Breast epithelium (tissue), 4 donors: ENCODE results near the gene ANGPTL5. TPM values are rescaled to one million over a fixed set of nuclear protein-coding genes. Genes with fewer than 3 reads are reported as not detected.
A peak's percentile ranks its signal among the peaks of the same experiment; 100 is the strongest.

ENCODE experiments used
- DNase-seq, 2 donors: peaks; one replicate each; pipeline ENCODE4 v3.0.0-alpha.2; 2019; ENCODE audit warnings: low spot score in 2 of 2
- H3K27ac ChIP-seq, 2 donors: fragments of 200-600 bp; sonication (generic) in 1 of 2; one replicate each; pipeline ENCODE4 v1.5.1; 2016 to 2019; ENCODE audit warnings: mild to moderate bottlenecking in 1 of 2
- H3K27me3 ChIP-seq, 2 donors: fragments of 200-600 bp; sonication (generic) in 1 of 2; one replicate each; pipeline versions ENCODE4 v1.5.1 to v1.6.0; 2017 to 2019; ENCODE audit warnings: control low read depth in 1 of 2, mild to moderate bottlenecking in 1 of 2
- H3K36me3 ChIP-seq: fragments of 200-600 bp; one replicate; pipeline ENCODE4 v1.5.1; 2019
- H3K4me1 ChIP-seq, 2 donors: fragments of 200-600 bp; sonication (generic); one replicate each; pipeline ENCODE4 v1.5.1; 2016 to 2019; ENCODE audit warnings: control low read depth in 1 of 2
- H3K4me3 ChIP-seq, 3 donors: fragments of 200-600 bp; sonication (generic); 1 replicate in 2 of 3; 2 replicates in 1 of 3; pipeline ENCODE4 v1.5.1; 2016 to 2019; ENCODE audit warnings: mild to moderate bottlenecking in 3 of 3, moderate library complexity in 2 of 3
- H3K9me3 ChIP-seq, 2 donors: fragments of 200-600 bp; sonication (generic) in 1 of 2; one replicate each; pipeline ENCODE4 v1.5.1; 2016 to 2019; ENCODE audit warnings: control low read depth in 1 of 2
- POLR2A ChIP-seq: fragments of 450-650 bp; IDR thresholded peaks from one replicate; pipeline ENCODE4 v1.6.1; 2016; ENCODE audit warnings: antibody characterized with exemption, mild to moderate bottlenecking, moderate library complexity
- POLR2AphosphoS5 ChIP-seq, 3 donors: sonication (generic); formaldehyde crosslinking; IDR thresholded peaks; one replicate each; pipeline ENCODE4 v1.6.1; 2017; ENCODE audit warnings: antibody characterized with exemption in 3 of 3
- intact Hi-C: fragments of 100-400 bp; cut with DNase I; formaldehyde crosslinking; loops from one replicate; pipeline ENCODE4 v1.15.1; 2023; ENCODE audit warnings: low total_unique reads
- total RNA-seq, 3 donors: library from RNA; depleted of rRNA; stranded (reverse); fragments of >200 nt; gene quantifications; one replicate each; pipeline ENCODE4 v1.1.0, GENCODE V29; 2016
- TF ChIP-seq, protein P1 (sequence below), 3 donors: fragments of 450-650 bp; IDR thresholded peaks; one replicate each; pipeline ENCODE4 v1.5.1; 2016 to 2017; ENCODE audit warnings: antibody characterized with exemption in 3 of 3, mild to moderate bottlenecking in 3 of 3, moderate library complexity in 3 of 3

The ANGPTL5 gene
- total RNA-seq, 3 donors from 2014 or later: 0.33 to 5.6 TPM; not detected in 1

- TF ChIP-seq POLR2AphosphoS5 (IDR thresholded peaks at IDR 0.05): no peak
- TF ChIP-seq, protein P1, sequence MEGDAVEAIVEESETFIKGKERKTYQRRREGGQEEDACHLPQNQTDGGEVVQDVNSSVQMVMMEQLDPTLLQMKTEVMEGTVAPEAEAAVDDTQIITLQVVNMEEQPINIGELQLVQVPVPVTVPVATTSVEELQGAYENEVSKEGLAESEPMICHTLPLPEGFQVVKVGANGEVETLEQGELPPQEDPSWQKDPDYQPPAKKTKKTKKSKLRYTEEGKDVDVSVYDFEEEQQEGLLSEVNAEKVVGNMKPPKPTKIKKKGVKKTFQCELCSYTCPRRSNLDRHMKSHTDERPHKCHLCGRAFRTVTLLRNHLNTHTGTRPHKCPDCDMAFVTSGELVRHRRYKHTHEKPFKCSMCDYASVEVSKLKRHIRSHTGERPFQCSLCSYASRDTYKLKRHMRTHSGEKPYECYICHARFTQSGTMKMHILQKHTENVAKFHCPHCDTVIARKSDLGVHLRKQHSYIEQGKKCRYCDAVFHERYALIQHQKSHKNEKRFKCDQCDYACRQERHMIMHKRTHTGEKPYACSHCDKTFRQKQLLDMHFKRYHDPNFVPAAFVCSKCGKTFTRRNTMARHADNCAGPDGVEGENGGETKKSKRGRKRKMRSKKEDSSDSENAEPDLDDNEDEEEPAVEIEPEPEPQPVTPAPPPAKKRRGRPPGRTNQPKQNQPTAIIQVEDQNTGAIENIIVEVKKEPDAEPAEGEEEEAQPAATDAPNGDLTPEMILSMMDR (IDR thresholded peaks at IDR 0.05): no peak
- TF ChIP-seq POLR2A: no peak
- Histone ChIP-seq H3K27ac (no peak overlapping the region), H3K4me1 (no peaks in the 10 kb centered on the region), H3K27me3 (no peaks in the 10 kb centered on the region), H3K4me3 (no peak overlapping the region), H3K9me3 (no peaks in the 10 kb centered on the region), H3K36me3 (no peaks in the 10 kb centered on the region)
- intact Hi-C loops: no loop called here
- DNase-seq: no peak
Observed at GRCh38 chr11:101929294-101929915, 13.1 kb upstream of the ANGPTL5 start.

DNA sequence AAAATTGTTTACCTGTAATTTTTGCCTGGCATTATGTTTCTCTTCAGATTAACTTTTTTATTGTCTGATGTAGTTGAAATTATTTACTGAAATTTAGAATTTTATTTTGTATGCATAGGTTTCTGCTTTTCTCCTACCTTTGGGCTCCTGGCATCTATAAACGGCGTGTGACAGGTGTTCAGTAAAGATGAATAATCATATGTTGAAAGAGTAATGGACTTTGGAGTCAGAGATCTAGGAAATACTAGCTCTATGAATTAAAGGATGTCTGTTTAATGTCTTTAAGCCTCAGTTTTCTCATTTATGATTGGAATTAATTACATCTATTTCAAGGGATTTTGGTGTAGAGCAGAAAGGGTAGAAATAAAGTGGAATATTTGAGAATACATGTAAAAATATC lies 7.2 kb upstream of the ANGPTL5 start:
- H3K4me3 ChIP-seq: no peak overlapping the region
- TF ChIP-seq, protein P1 (IDR thresholded peaks at IDR 0.05): no peak
- TF ChIP-seq POLR2A: no peak
- no peak for TF ChIP-seq POLR2AphosphoS5 (IDR thresholded peaks at IDR 0.05)
- no peaks in the 10 kb centered on the region for H3K9me3 ChIP-seq
- H3K27me3 ChIP-seq: no peaks in the 10 kb centered on the region
- H3K36me3 ChIP-seq: no peaks in the 10 kb centered on the region
- intact Hi-C loops: no loop called here
- no peaks in the 10 kb centered on the region for H3K4me1 ChIP-seq
- H3K27ac ChIP-seq: no peak overlapping the region
- DNase-seq: no peak

- no peak for DNase-seq
- TF ChIP-seq, protein P1 (IDR thresholded peaks at IDR 0.05): no peak
- TF ChIP-seq POLR2A (no peak), POLR2AphosphoS5 (IDR thresholded peaks at IDR 0.05) (no peak)
- no peak overlapping the region for H3K27ac ChIP-seq
- no peaks in the 10 kb centered on the region for H3K27me3 ChIP-seq
- H3K4me3 ChIP-seq: no peak overlapping the region
- no peaks in the 10 kb centered on the region for H3K9me3 ChIP-seq
- H3K4me1 ChIP-seq: no peaks in the 10 kb centered on the region
- intact Hi-C loops: no loop called here
- H3K36me3 ChIP-seq: no peaks in the 10 kb centered on the region
Observed at GRCh38 chr11:101920992-101921391, 4.7 kb upstream of the ANGPTL5 start.

DNA sequence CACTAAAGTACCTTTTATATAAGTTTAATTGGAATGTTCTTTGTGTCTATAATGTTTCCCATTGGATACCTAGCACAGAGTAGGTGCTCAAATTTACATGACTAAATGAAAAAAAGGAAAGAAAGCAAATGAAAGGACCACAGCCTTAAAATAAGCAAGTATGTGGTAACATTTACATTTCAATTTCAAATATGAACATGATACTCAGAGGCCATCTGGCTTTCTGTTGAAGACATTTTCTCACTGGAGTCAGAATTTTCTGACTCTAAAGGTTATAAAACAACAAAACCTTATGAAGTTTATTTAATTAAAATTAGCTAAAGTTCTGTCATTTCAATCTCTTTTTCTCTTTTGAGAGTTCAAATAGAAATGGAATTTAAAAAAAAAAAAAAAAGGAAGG lies 904 bp upstream of the ANGPTL5 start:
- intact Hi-C loops: no loop called here
- TF ChIP-seq, protein P1 (IDR thresholded peaks at IDR 0.05): no peak
- TF ChIP-seq POLR2A (no peak), POLR2AphosphoS5 (IDR thresholded peaks at IDR 0.05) (no peak)
- H3K27ac ChIP-seq: no peak overlapping the region

DNA sequence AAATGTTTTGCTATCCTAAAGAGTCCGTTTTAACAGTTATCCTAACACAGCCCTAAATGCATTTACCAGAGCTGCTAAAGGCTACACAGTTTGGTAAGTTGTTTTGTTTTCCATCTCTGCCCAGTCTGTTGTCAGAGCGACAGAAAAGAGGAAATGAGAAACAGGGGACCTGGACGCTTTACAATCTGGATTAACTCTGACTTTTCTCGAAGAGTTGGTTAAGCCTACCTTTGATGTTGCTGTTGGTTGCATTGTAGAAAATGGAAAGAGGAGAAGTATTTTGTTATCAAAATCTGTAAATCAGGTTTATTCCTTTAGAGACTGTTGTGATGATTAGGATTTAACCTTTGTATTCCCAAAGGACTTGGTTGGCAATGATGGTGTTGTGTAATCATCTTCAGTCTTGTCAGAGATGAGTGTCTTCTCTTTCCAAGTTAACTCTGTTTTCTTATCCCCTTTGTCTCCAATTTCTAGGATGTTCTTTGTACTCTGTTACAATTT lies 481 bp downstream of the ANGPTL5 start:
- H3K36me3 ChIP-seq: no peaks in the 10 kb centered on the region

More for the DNA sequence above, 904 bp upstream of the ANGPTL5 start:
- Histone ChIP-seq H3K4me3 (no peak overlapping the region), H3K9me3 (no peaks in the 10 kb centered on the region), H3K4me1 (no peaks in the 10 kb centered on the region), H3K36me3 (no peaks in the 10 kb centered on the region), H3K27me3 (no peaks in the 10 kb centered on the region)
- DNase-seq: no peak

More for the DNA sequence above, 481 bp downstream of the ANGPTL5 start:
- peak overlapping the region; percentile 92 to 94 for H3K27ac ChIP-seq
- H3K27me3 ChIP-seq: no peaks in the 10 kb centered on the region
- H3K4me1 ChIP-seq: no peaks in the 10 kb centered on the region
- TF ChIP-seq POLR2A (no peak), POLR2AphosphoS5 (IDR thresholded peaks at IDR 0.05) (no peak)
- TF ChIP-seq, protein P1 (IDR thresholded peaks at IDR 0.05): no peak
- H3K4me3 ChIP-seq: peak overlapping the region; percentile 55 to 85 (median 72)
- no peak for DNase-seq
- intact Hi-C loops: no loop called here
- H3K9me3 ChIP-seq: no peaks in the 10 kb centered on the region
